Measurements from ENCODE around the gene FAM227B.

DNA sequence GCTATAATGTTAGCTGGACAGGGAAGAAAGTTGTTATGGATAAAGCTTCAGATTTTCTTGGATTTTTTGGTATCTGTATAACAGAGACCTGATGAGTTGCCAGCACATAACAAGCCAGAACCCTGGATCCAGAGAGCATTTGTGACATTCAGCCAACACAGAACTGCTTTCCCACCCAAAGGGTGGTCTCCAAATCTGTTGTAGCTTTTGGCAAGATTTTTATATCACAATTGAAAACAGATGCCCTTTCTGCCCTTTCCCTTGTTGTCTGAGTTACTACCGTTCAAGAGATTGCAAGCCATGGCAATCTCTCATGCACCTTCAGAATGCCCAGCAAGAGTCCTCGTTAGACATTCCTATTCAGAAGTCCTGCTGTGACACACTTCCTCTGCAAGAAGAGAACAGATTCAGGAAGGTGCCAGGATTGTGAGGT lies 305.2 kb downstream of the FAM227B start:
- TF ChIP-seq, protein P1, sequence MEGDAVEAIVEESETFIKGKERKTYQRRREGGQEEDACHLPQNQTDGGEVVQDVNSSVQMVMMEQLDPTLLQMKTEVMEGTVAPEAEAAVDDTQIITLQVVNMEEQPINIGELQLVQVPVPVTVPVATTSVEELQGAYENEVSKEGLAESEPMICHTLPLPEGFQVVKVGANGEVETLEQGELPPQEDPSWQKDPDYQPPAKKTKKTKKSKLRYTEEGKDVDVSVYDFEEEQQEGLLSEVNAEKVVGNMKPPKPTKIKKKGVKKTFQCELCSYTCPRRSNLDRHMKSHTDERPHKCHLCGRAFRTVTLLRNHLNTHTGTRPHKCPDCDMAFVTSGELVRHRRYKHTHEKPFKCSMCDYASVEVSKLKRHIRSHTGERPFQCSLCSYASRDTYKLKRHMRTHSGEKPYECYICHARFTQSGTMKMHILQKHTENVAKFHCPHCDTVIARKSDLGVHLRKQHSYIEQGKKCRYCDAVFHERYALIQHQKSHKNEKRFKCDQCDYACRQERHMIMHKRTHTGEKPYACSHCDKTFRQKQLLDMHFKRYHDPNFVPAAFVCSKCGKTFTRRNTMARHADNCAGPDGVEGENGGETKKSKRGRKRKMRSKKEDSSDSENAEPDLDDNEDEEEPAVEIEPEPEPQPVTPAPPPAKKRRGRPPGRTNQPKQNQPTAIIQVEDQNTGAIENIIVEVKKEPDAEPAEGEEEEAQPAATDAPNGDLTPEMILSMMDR (conservative IDR thresholded peaks at IDR 0.05 in 1 of 2, IDR thresholded peaks at IDR 0.05 in 1 of 2; ENCODE audit: low read depth in 1 of 2, low read length in 2 of 2): no peak
- no peak for TF ChIP-seq EZH2 (IDR thresholded peaks at IDR 0.05; ENCODE audit: low read length, missing control alignments)
